ENCODE measurements around the gene REV3L.
"Not testable (repeated sequence)": the region's sequence is repeated elsewhere in the genome, so short reads cannot be mapped to it uniquely, and the experiment has no call there.

The REV3L gene

GRCh38 chr6:111482959-111483735 is at the start of gene REV3L:
Gene REV3L, minus strand, starts transcription at chr6:111483218. Its CDS starts 330 bp downstream, at chr6:111482888.
- DNase-seq (ENCODE audit: low read depth in 3 of 3), result peak; percentile 80 to 89 (median 86)

GRCh38 chr6:111531185-111531584 is 48.2 kb upstream of the REV3L start:
- DNase-seq (ENCODE audit: low read depth in 3 of 3), result no peak

DNA sequence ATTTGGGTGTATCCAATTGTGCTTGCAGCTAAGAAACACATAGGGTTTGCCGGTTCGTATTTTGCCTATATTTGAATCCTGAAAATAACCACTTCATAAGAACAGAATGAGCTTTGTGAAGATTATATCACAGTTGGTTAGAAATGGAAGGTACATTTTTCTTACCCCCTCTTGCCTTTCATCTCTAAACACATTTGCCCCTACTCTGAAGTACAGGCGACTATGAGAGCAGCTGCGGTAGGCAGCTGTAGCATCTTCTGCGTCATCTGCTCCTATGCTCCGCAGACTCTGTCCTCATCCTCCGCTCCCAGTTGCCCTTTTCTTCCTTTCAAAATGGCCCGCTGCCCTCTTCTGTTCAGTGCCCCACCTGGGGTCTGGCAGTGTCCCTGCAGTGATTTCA is 47.6 kb upstream of the REV3L start:
- no peak for DNase-seq (ENCODE audit: low read depth in 3 of 3)

- DNase-seq (ENCODE audit: low read depth in 3 of 3), result no peak
Observed at GRCh38 chr6:111530218-111530617, 47.2 kb upstream of the REV3L start.

GRCh38 chr6:111527367-111527766 is 44.3 kb upstream of the REV3L start:
- DNase-seq (ENCODE audit: low read depth in 3 of 3), result no peak

DNA sequence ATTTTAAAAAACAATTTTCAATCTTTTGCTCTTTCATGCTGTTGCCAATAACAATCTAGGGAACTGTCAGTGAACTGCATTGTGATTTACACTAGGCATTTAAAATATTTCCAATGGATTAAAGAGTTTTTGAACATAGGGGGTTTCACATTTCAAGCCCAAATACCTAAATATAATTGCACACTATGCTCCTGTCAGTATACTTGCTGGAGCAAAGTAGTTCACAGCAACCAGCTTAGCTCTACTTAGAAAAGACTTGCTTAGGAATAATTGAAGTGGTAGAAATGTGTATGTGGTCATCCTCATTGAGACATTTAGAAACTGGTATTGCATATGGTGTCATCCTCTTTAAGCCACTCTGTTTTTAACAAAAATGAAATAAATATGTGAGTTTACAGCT is 41.7 kb upstream of the REV3L start:
- DNase-seq (ENCODE audit: low read depth in 3 of 3), result no peak

GRCh38 chr6:111524252-111524651 is 41.2 kb upstream of the REV3L start:
- no peak for DNase-seq (ENCODE audit: low read depth in 3 of 3)

- no peak for DNase-seq (ENCODE audit: low read depth in 3 of 3)
Observed at GRCh38 chr6:111523484-111524167, 40.6 kb upstream of the REV3L start.

GRCh38 chr6:111522393-111523020 is 39.5 kb upstream of the REV3L start:
- no peak for DNase-seq (ENCODE audit: low read depth in 3 of 3)

GRCh38 chr6:111521497-111522270 is 38.7 kb upstream of the REV3L start:
- no peak for DNase-seq (ENCODE audit: low read depth in 3 of 3)

GRCh38 chr6:111520524-111520923 is 37.5 kb upstream of the REV3L start:
- no peak for DNase-seq (ENCODE audit: low read depth in 3 of 3)

GRCh38 chr6:111517965-111518364 is 34.9 kb upstream of the REV3L start:
- no peak for DNase-seq (ENCODE audit: low read depth in 3 of 3)

GRCh38 chr6:111515259-111515658 is 32.2 kb upstream of the REV3L start:
- DNase-seq (ENCODE audit: low read depth in 3 of 3), result no peak

DNA sequence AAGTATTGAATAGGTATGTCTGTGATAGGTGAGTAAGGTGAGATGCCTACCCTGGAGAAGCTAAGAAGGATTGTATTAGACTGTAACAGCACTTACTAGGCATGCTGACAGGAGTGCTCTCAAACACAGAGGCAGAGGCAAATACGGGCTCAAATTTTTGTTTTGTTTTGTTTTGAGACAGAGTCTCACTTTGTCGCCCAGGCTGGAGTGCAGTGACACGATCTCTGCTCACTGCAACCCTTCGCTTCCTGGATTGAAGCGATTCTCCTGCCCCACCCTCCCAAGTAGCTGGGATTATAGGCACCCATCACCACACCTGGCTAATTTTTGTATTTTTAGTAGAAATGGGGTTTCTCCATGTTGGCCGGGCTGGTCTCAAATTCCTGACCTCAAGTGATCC is 31.5 kb upstream of the REV3L start:
- DNase-seq (ENCODE audit: low read depth in 3 of 3), result not testable (repeated sequence)

DNA sequence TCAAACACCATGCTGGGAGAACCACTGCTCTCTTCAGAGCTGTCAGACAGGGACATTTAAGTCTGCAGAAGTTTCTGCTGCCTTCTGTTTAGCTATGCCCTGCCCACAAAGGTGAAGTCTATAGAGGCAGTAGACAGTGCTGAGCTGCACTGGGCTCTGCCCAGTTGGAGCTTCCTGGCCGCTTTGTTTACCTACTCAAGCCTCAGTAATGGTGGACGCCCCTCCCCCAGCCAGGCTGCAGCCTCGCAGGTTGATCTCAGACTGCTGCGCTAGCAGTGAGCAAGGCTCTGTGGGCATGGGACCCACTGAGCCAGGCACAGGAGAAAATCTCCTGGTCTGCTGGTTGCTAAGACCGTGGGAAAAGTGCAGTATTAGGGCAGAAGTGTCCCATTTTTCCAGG is 24.2 kb upstream of the REV3L start:
- DNase-seq (ENCODE audit: low read depth in 3 of 3), result not testable (repeated sequence)

DNA sequence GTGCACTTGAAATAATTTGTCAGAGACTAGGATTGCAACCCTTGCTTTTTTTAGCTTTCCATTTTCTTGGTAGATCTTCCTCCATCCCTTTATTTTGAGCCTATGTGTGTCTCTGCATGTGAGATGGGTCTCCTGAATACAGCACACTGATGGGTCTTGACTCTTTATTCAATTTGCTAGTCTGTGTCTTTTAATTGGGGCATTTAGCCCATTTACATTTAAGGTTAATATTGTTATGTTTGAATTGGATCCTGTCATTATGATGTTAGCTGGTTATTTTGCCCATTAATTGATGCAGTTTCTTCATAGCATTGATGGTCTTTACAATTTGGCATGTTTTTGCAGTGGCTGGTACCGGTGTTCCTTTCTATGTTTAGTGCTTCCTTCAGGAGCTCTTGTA is 22.5 kb upstream of the REV3L start:
- DNase-seq (ENCODE audit: low read depth in 3 of 3), result not testable (repeated sequence)

- DNase-seq (ENCODE audit: low read depth in 3 of 3), result no peak
Observed at GRCh38 chr6:111503660-111504059, 20.6 kb upstream of the REV3L start.

GRCh38 chr6:111503194-111503593 is 20.2 kb upstream of the REV3L start:
- no peak for DNase-seq (ENCODE audit: low read depth in 3 of 3)

GRCh38 chr6:111502154-111502553 is 19.1 kb upstream of the REV3L start:
- no peak for DNase-seq (ENCODE audit: low read depth in 3 of 3)

DNA sequence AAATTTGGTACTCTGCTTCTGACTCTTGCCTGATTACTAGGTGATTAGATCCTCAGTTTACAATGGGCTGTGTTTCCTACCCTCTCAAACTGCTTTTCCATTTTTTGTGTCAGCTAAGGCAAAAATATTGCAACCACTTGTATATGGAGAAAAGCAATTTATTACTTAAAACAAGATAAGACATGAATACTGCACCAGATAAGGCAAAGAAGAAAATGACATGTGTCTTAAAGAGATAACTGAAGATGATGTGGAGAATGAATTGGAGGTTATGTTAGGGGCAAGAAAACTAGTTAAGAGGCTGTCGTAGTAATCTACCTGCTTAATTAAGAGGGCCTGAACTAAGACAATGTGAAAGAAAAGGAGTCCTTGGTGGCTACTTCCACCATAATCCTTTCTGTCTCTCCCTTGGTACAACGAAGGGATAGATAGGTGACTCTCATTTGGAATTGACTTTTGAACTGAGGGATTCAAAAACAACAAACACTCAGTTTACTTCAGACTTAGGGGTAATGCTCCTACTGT is 16.3 kb upstream of the REV3L start:
- DNase-seq (ENCODE audit: low read depth in 3 of 3), result no peak

DNA sequence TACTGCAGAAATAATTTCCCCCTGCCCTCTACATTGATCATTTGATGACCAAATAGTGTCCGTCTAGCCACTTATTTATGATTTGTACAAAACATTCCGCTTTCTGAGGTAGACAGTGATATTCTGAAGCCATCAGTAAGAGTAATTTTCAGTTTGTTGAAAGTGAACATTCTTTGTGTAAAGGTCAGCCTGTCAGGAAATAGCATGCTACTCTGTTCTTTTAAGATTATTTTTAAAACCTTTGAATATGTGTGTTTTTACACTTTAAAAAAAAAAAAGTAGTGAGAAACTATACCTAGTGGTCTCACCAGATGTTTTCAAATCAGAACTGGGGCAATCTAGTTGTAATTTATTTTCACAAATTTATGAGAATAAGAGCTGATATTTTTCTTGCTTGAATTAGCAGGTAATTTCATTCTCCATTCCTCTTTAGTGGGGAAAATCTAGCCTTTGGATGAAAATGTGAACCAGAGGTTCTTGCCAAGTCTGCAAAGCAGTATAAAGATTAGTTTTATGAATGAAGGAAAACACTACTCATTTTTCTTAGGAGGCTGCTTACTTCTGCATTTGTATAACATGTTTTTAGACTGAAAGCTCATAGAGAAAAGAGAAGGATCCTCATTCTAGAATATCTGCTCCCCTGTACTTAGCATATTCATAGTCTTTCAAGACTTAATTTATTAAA is 12.1 kb upstream of the REV3L start:
- DNase-seq (ENCODE audit: low read depth in 3 of 3), result no peak

All from stimulated activated CD4-positive, alpha-beta T cell treated with anti-CD3 and anti-CD28 coated beads, TNF-alpha, amount 100 ng/mL, for 48 hours (primary cell).